ENCODE results near the gene LSG1. TPM values are rescaled to one million over a fixed set of nuclear protein-coding genes. Genes with fewer than 3 reads are reported as not detected.

LSG1 gene
- total and polyA plus RNA-seq, 2 donors from 2014 or later, result 14.8 to 33.3 TPM

GRCh38 chr3:194715022-194715800 is 43.2 kb upstream of the LSG1 start:
- no peaks in the 10 kb centered on the region for H3K9me3 ChIP-seq (ENCODE audit: control insufficient read depth in 2 of 3, insufficient read depth in 1 of 3, low read length in 3 of 3)
- H3K27me3 ChIP-seq (ENCODE audit: control insufficient read depth, insufficient read depth, low read length), result no peaks in the 10 kb centered on the region
- intact Hi-C loops (cut with DNase I), result no loop called here
- H3K36me3 ChIP-seq (ENCODE audit: control insufficient read depth in 2 of 3, insufficient read depth in 3 of 3, low read length in 3 of 3), result no peaks in the 10 kb centered on the region
- TF ChIP-seq CTCF (IDR thresholded peaks at IDR 0.05; ENCODE audit: borderline replicate concordance, extremely low read depth, insufficient read depth), result no peak
- H3K9ac ChIP-seq (ENCODE audit: low read length in 3 of 3), result no peak overlapping the region
- no peak overlapping the region for H3K27ac ChIP-seq (ENCODE audit: low read depth in 2 of 2, low read length in 2 of 2)
- DNase-seq (no peak), FAIRE-seq (no peak)
- H3K4me1 ChIP-seq (ENCODE audit: control insufficient read depth in 2 of 3, insufficient read depth in 2 of 3, low read depth in 1 of 3, low read length in 3 of 3), result no peaks in the 10 kb centered on the region
- no peak overlapping the region for H3K4me3 ChIP-seq (ENCODE audit: low read length in 3 of 3)

- intact Hi-C loops (cut with DNase I), result no loop called here
- Histone ChIP-seq H3K27me3 (ENCODE audit: control insufficient read depth, insufficient read depth, low read length) (no peaks in the 10 kb centered on the region), H3K9ac (ENCODE audit: low read length in 3 of 3) (no peak overlapping the region), H3K4me1 (ENCODE audit: control insufficient read depth in 2 of 3, insufficient read depth in 2 of 3, low read depth in 1 of 3, low read length in 3 of 3) (no peaks in the 10 kb centered on the region), H3K27ac (ENCODE audit: low read depth in 2 of 2, low read length in 2 of 2) (no peak overlapping the region), H3K9me3 (ENCODE audit: control insufficient read depth in 2 of 3, insufficient read depth in 1 of 3, low read length in 3 of 3) (no peaks in the 10 kb centered on the region), H3K36me3 (ENCODE audit: control insufficient read depth in 2 of 3, insufficient read depth in 3 of 3, low read length in 3 of 3) (no peaks in the 10 kb centered on the region), H3K4me3 (ENCODE audit: low read length in 3 of 3) (no peak overlapping the region)
- FAIRE-seq (no peak), DNase-seq (no peak)
- TF ChIP-seq CTCF (IDR thresholded peaks at IDR 0.05; ENCODE audit: borderline replicate concordance, extremely low read depth, insufficient read depth), result no peak
These were observed 42.6 kb upstream of the LSG1 start for GRCh38 chr3:194714564-194714963.

- no peak for TF ChIP-seq CTCF (IDR thresholded peaks at IDR 0.05; ENCODE audit: borderline replicate concordance, extremely low read depth, insufficient read depth)
- Histone ChIP-seq H3K27me3 (ENCODE audit: control insufficient read depth, insufficient read depth, low read length) (no peaks in the 10 kb centered on the region), H3K4me3 (ENCODE audit: low read length in 3 of 3) (no peak overlapping the region), H3K27ac (ENCODE audit: low read depth in 2 of 2, low read length in 2 of 2) (no peak overlapping the region), H3K9ac (ENCODE audit: low read length in 3 of 3) (no peak overlapping the region), H3K4me1 (ENCODE audit: control insufficient read depth in 2 of 3, insufficient read depth in 2 of 3, low read depth in 1 of 3, low read length in 3 of 3) (no peaks in the 10 kb centered on the region), H3K9me3 (ENCODE audit: control insufficient read depth in 2 of 3, insufficient read depth in 1 of 3, low read length in 3 of 3) (no peaks in the 10 kb centered on the region), H3K36me3 (ENCODE audit: control insufficient read depth in 2 of 3, insufficient read depth in 3 of 3, low read length in 3 of 3) (no peaks in the 10 kb centered on the region)
- intact Hi-C loops (cut with DNase I), result no loop called here
- no peak for DNase-seq
- no peak for FAIRE-seq
These were observed 42.1 kb upstream of the LSG1 start for GRCh38 chr3:194714137-194714455.

Data from kidney (tissue), 14 donors.